GM23338 (cell line): ENCODE results near the gene OMP. TPM values are rescaled to one million over a fixed set of nuclear protein-coding genes. Genes with fewer than 3 reads are reported as not detected.

Experiments used
- ATAC-seq: fragments of 200-7000 bp; cut with Tn5 transposase; 3 replicates; pipeline ENCODE4 v1.9.1; 2020
- DNase-seq: peaks from one replicate; pipeline ENCODE4 v3.0.0-alpha.2; 2015; ENCODE audit warnings: low spot score
- H2AFZ ChIP-seq: fragments of 200-600 bp; sonication (generic); 2 replicates; pipeline ENCODE4 v1.8.0; 2016; ENCODE audit warnings: antibody characterized with exemption, mild to moderate bottlenecking, moderate library complexity
- H3F3A ChIP-seq: fragments of 200-600 bp; sonication (generic); replicated peaks from 2 replicates; pipeline ENCODE4 v1.8.0; 2017; ENCODE audit warnings: antibody characterized with exemption, mixed run types, low read depth
- H3K27ac ChIP-seq: fragments of 200-600 bp; sonication (generic); 2 replicates; pipeline ENCODE4 v1.6.1; 2016; ENCODE audit warnings: low read depth
- H3K27me3 ChIP-seq: fragments of 200-600 bp; sonication (generic); 2 replicates; pipeline ENCODE4 v1.8.0; 2016; ENCODE audit warnings: mild to moderate bottlenecking, mixed run types, moderate library complexity; ENCODE audit not compliant: insufficient read depth
- H3K36me3 ChIP-seq: fragments of 200-600 bp; sonication (generic); 2 replicates; pipeline ENCODE4 v1.8.0; 2016; ENCODE audit warnings: mild to moderate bottlenecking; ENCODE audit not compliant: insufficient read depth
- H3K4me1 ChIP-seq: fragments of 200-600 bp; sonication (generic); 2 replicates; pipeline ENCODE4 v1.8.0; 2016; ENCODE audit warnings: mild to moderate bottlenecking, moderate library complexity; ENCODE audit not compliant: insufficient read depth
- H3K4me2 ChIP-seq: fragments of 200-600 bp; sonication (generic); 2 replicates; pipeline ENCODE4 v1.7.1; 2017; ENCODE audit warnings: mixed run types
- H3K4me3 ChIP-seq: fragments of 200-600 bp; sonication (generic); 2 replicates; pipeline ENCODE4 v1.6.1; 2016; ENCODE audit warnings: mixed run types
- H3K79me2 ChIP-seq: fragments of 200-600 bp; sonication (generic); replicated peaks from 2 replicates; pipeline ENCODE4 v1.8.0; 2017; ENCODE audit warnings: mild to moderate bottlenecking; ENCODE audit not compliant: insufficient read depth
- H3K9me2 ChIP-seq: fragments of 200-600 bp; sonication (generic); 2 replicates; pipeline ENCODE4 v1.8.0; 2017; ENCODE audit not compliant: insufficient read depth
- H4K20me1 ChIP-seq: fragments of 200-600 bp; sonication (generic); replicated peaks from 2 replicates; pipeline ENCODE4 v1.8.0; 2017; ENCODE audit warnings: mild to moderate bottlenecking; ENCODE audit not compliant: insufficient read depth
- H3K27ac Mint-ChIP-seq: 2 replicates; pipeline ENCODE4 v1.8.0; 2020; ENCODE audit warnings: inconsistent platforms, mild to moderate bottlenecking, moderate library complexity, mixed read lengths
- H3K27me3 Mint-ChIP-seq: 3 replicates; pipeline ENCODE4 v1.8.0; 2022; ENCODE audit warnings: low read depth, mild to moderate bottlenecking, moderate library complexity, mixed read lengths, inconsistent platforms; ENCODE audit not compliant: insufficient read depth, poor library complexity
- H3K36me3 Mint-ChIP-seq: 3 replicates; pipeline ENCODE4 v1.8.0; 2021; ENCODE audit warnings: low read depth, mild to moderate bottlenecking, inconsistent platforms, moderate library complexity, mixed read lengths
- H3K4me1 Mint-ChIP-seq: 3 replicates; pipeline ENCODE4 v1.8.0; 2020; ENCODE audit warnings: mild to moderate bottlenecking, inconsistent platforms, mixed read lengths
- H3K4me3 Mint-ChIP-seq: 3 replicates; pipeline ENCODE4 v1.8.0; 2021; ENCODE audit warnings: moderate library complexity, mild to moderate bottlenecking, inconsistent platforms, mixed read lengths
- H3K9me3 Mint-ChIP-seq: 3 replicates; pipeline ENCODE4 v1.8.0; 2020; ENCODE audit warnings: moderate library complexity, mild to moderate bottlenecking, inconsistent platforms, mixed read lengths
- CREB1 ChIP-seq: fragments of 250-450 bp; sonication (Bioruptor Pico); IDR thresholded peaks from 2 replicates; pipeline ENCODE4 v1.5.0; 2020; ENCODE audit warnings: low read depth, mild to moderate bottlenecking, moderate library complexity
- ETS1 ChIP-seq: IDR thresholded peaks from 2 replicates; pipeline ENCODE4 v1.6.1; 2016; ENCODE audit warnings: antibody characterized with exemption
- EZH2 ChIP-seq: fragments of 200-600 bp; sonication (generic); IDR thresholded peaks from one replicate; pipeline ENCODE4 v1.8.0; 2017; ENCODE audit warnings: antibody characterized with exemption, mild to moderate bottlenecking, low read depth; ENCODE audit not compliant: unreplicated experiment
- EZH2phosphoT487 ChIP-seq: fragments of 200-600 bp; sonication (generic); IDR thresholded peaks from one replicate; pipeline ENCODE4 v1.8.1; 2018; ENCODE audit warnings: antibody characterized with exemption; ENCODE audit not compliant: unreplicated experiment
- JUNB ChIP-seq: IDR thresholded peaks from one replicate; pipeline ENCODE4 v1.6.1; 2016; ENCODE audit warnings: antibody characterized with exemption; ENCODE audit not compliant: unreplicated experiment
- NANOG ChIP-seq: IDR thresholded peaks from 2 replicates; pipeline ENCODE4 v1.6.1; 2016; ENCODE audit warnings: antibody characterized with exemption, borderline replicate concordance
- POLR2AphosphoS5 ChIP-seq: IDR thresholded peaks from 2 replicates; pipeline ENCODE4 v1.6.1; 2016; ENCODE audit warnings: antibody characterized with exemption, low read depth
- REST ChIP-seq: IDR thresholded peaks from one replicate; pipeline ENCODE4 v1.6.1; 2018; ENCODE audit warnings: antibody characterized with exemption; ENCODE audit not compliant: unreplicated experiment
- STAT1 ChIP-seq: IDR thresholded peaks from one replicate; pipeline ENCODE4 v1.6.1; 2016; ENCODE audit warnings: antibody characterized with exemption; ENCODE audit not compliant: unreplicated experiment
- ZNF114 ChIP-seq: fragments of 250-450 bp; sonication (Bioruptor Pico); IDR thresholded peaks from 2 replicates; pipeline ENCODE4 v1.5.0; 2020; ENCODE audit warnings: mild to moderate bottlenecking, moderate library complexity
- ZNF331 ChIP-seq: fragments of 250-450 bp; sonication (Bioruptor Pico); IDR thresholded peaks from 2 replicates; pipeline ENCODE4 v1.5.0; 2020; ENCODE audit warnings: low read depth, mild to moderate bottlenecking, moderate library complexity
- ZNF462 ChIP-seq: fragments of 250-450 bp; sonication (Bioruptor Pico); IDR thresholded peaks from 2 replicates; pipeline ENCODE4 v1.5.0; 2020; ENCODE audit warnings: mild to moderate bottlenecking, moderate library complexity
- polyA plus RNA-seq: library from polyadenylated mRNA; unstranded; fragments of >200 nt; fragmentation: Nextera tagmentation; extraction: Ambion mirVana; gene quantifications from 2 replicates; pipeline ENCODE4 v1.2.1, GENCODE V29; 2016
- total RNA-seq: library from RNA; depleted of rRNA; stranded (reverse); fragments of >200 nt; shearing (Covaris generic); gene quantifications from 2 replicates; pipeline ENCODE4 v1.2.3, GENCODE V29; 2014
- TF ChIP-seq, protein P1 (sequence below), 2 experiments: fragments of 200-600 bp in 1 of 2; sonication (generic) in 1 of 2; conservative IDR thresholded peaks; 2 replicates each; pipeline versions ENCODE4 v1.5.1 to v1.6.1; 2016 to 2017; ENCODE audit warnings: antibody characterized with exemption in 2 of 2, low read depth in 2 of 2, mild to moderate bottlenecking in 2 of 2, moderate library complexity in 1 of 2

OMP gene
- total and polyA plus RNA-seq, 2 experiments from 2014 or later = 1.0 TPM; not detected in 1

GRCh38 chr11:77120571-77120970, 17.9 kb downstream of the OMP start:
- Histone ChIP-seq H3K36me3 (no peaks in the 10 kb centered on the region), H3K79me2 (no peaks in the 10 kb centered on the region), H3K4me1 (no peaks in the 10 kb centered on the region), H3K4me3 (no peak overlapping the region), H3K4me2 (no peak overlapping the region), H3K27ac (no peak overlapping the region), H3K9me2 (no peaks in the 10 kb centered on the region), H2AFZ (no peak overlapping the region), H3K27me3 (no peaks in the 10 kb centered on the region), H3F3A (no peaks in the 10 kb centered on the region), H4K20me1 (no peaks in the 10 kb centered on the region; the same call in 1 of the 2 replicates)
- no peaks in the 10 kb centered on the region for H3K4me1 Mint-ChIP-seq
- TF ChIP-seq ZNF331 (CRISPR knock-in tag) (no peak), ZNF462 (no peak), STAT1 (no peak), EZH2 (no peak), CREB1 (CRISPR knock-in tag) (no peak), POLR2AphosphoS5 (no peak), JUNB (no peak), REST (no peak), EZH2phosphoT487 (no peak), NANOG (no peak), ZNF114 (CRISPR knock-in tag) (no peak), ETS1 (no peak)
- TF ChIP-seq, protein P1, sequence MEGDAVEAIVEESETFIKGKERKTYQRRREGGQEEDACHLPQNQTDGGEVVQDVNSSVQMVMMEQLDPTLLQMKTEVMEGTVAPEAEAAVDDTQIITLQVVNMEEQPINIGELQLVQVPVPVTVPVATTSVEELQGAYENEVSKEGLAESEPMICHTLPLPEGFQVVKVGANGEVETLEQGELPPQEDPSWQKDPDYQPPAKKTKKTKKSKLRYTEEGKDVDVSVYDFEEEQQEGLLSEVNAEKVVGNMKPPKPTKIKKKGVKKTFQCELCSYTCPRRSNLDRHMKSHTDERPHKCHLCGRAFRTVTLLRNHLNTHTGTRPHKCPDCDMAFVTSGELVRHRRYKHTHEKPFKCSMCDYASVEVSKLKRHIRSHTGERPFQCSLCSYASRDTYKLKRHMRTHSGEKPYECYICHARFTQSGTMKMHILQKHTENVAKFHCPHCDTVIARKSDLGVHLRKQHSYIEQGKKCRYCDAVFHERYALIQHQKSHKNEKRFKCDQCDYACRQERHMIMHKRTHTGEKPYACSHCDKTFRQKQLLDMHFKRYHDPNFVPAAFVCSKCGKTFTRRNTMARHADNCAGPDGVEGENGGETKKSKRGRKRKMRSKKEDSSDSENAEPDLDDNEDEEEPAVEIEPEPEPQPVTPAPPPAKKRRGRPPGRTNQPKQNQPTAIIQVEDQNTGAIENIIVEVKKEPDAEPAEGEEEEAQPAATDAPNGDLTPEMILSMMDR (conservative IDR thresholded peaks at IDR 0.05; ENCODE audit: low read depth in 2 of 2) = no peak
- H3K27me3 Mint-ChIP-seq = peaks cover 13% of the 10 kb centered on the region
- no peak overlapping the region for H3K4me3 Mint-ChIP-seq
- H3K27ac Mint-ChIP-seq = no peak overlapping the region
- H3K9me3 Mint-ChIP-seq = no peaks in the 10 kb centered on the region
- DNase-seq (no peak), ATAC-seq (no peak)
- peaks cover 5% of the 10 kb centered on the region; the same call in 1 of the 3 replicates for H3K36me3 Mint-ChIP-seq
